Measurements from ENCODE around the gene SERPINB4.

The SERPINB4 gene

GRCh38 chr18:63626431-63626830, 17.6 kb downstream of the SERPINB4 start:
- DNase-seq: no peak

GRCh38 chr18:63624863-63625262, 19.2 kb downstream of the SERPINB4 start:
- no peak for DNase-seq

GRCh38 chr18:63619661-63620060, 24.4 kb downstream of the SERPINB4 start:
- DNase-seq: no peak

- no peak for DNase-seq
Observed at GRCh38 chr18:63617915-63618234, 26.2 kb downstream of the SERPINB4 start.

GRCh38 chr18:63617049-63617914, 26.8 kb downstream of the SERPINB4 start:
- no peak for DNase-seq

- DNase-seq: no peak
Observed at GRCh38 chr18:63613420-63613819, 30.6 kb downstream of the SERPINB4 start.

- DNase-seq: no peak
Observed at GRCh38 chr18:63606526-63606925, 37.5 kb downstream of the SERPINB4 start.

- no peak for DNase-seq
Observed at GRCh38 chr18:63604791-63605567, 39.1 kb downstream of the SERPINB4 start.

GRCh38 chr18:63603772-63604171, 40.3 kb downstream of the SERPINB4 start:
- DNase-seq: no peak

GRCh38 chr18:63603355-63603754, 40.7 kb downstream of the SERPINB4 start:
- DNase-seq: no peak

GRCh38 chr18:63596964-63597363, 47.1 kb downstream of the SERPINB4 start:
- DNase-seq: no peak

- no peak for DNase-seq
Observed at GRCh38 chr18:63592471-63592870, 51.6 kb downstream of the SERPINB4 start.

GRCh38 chr18:63591725-63592124, 52.3 kb downstream of the SERPINB4 start:
- DNase-seq: no peak

- DNase-seq: no peak
Observed at GRCh38 chr18:63590966-63591695, 52.9 kb downstream of the SERPINB4 start.

GRCh38 chr18:63590373-63590772, 53.7 kb downstream of the SERPINB4 start:
- no peak for DNase-seq

- DNase-seq: no peak
Observed at GRCh38 chr18:63588909-63589308, 55.1 kb downstream of the SERPINB4 start.
